ENCODE data around the gene ARL14EP. TPM values are rescaled to one million over a fixed set of nuclear protein-coding genes. Genes with fewer than 3 reads are reported as not detected.

The ARL14EP gene
- total and polyA plus RNA-seq, 2 of the 8 experiments (the other 6 are each of a cell fraction or from before 2014, with no cell fraction given) = 14.3 to 29.6 TPM

GRCh38 chr11:30380846-30381245 is 57.9 kb downstream of the ARL14EP start:
- Histone ChIP-seq H2BK20ac (ENCODE audit: low read length) (no peak overlapping the region), H4K91ac (replicated peaks; ENCODE audit: insufficient read length, low read length) (no peak overlapping the region), H4K5ac (ENCODE audit: insufficient read length, low read depth, low read length) (no peak overlapping the region), H3K36me3 (ENCODE audit: control insufficient read depth in 2 of 4, insufficient read depth in 4 of 4, low read length in 3 of 4) (no peaks in the 10 kb centered on the region), H3K56ac (replicated peaks; ENCODE audit: insufficient read length, low read depth, low read length) (no peak overlapping the region), H3K4ac (replicated peaks; ENCODE audit: insufficient read length, low read depth, low read length) (no peak overlapping the region), H2BK12ac (ENCODE audit: low read depth, low read length) (no peak overlapping the region), H2BK120ac (replicated peaks; ENCODE audit: low read depth, low read length) (no peak overlapping the region), H3K14ac (ENCODE audit: insufficient read length) (no peak overlapping the region), H3K23ac (ENCODE audit: insufficient read length) (no peak overlapping the region), H3K9me3 (ENCODE audit: insufficient read depth in 2 of 2, low read depth in 1 of 2, low read length in 1 of 2) (no peaks in the 10 kb centered on the region), H2AFZ (ENCODE audit: low read length) (no peak overlapping the region), H3K27me3 (replicated peaks in 1 of 4; ENCODE audit: control insufficient read depth in 3 of 4, extremely low read depth in 1 of 4, insufficient read depth in 3 of 4, low read length in 3 of 4) (no peaks in the 10 kb centered on the region), H3K4me3 (ENCODE audit: extremely low read depth in 1 of 4, insufficient read depth in 2 of 4, low read depth in 3 of 4, low read length in 4 of 4) (no peak overlapping the region), H3K23me2 (ENCODE audit: low read depth, low read length) (no peaks in the 10 kb centered on the region; the same call in 1 of the 2 replicates), H2BK5ac (ENCODE audit: low read depth, low read length) (no peak overlapping the region), H2BK15ac (ENCODE audit: low read length) (no peak overlapping the region), H3K4me2 (ENCODE audit: insufficient read depth in 1 of 2, low read depth in 2 of 2, low read length in 2 of 2) (no peak overlapping the region), H3K79me2 (ENCODE audit: control insufficient read depth in 1 of 2, insufficient read depth in 2 of 2, low read length in 2 of 2) (peaks cover 0 to 2% of the 10 kb centered on the region in 2 experiments; a peak in 1 of 4 replicates), H4K20me1 (replicated peaks in 1 of 2; ENCODE audit: control insufficient read depth in 1 of 2, insufficient read depth in 2 of 2, low read length in 2 of 2) (no peaks in the 10 kb centered on the region), H4K8ac (ENCODE audit: extremely low read depth, insufficient read depth, low read length) (no peak overlapping the region), H3K4me1 (replicated peaks in 1 of 4; ENCODE audit: control insufficient read depth in 3 of 4, insufficient read depth in 4 of 4, low read length in 3 of 4) (no peaks in the 10 kb centered on the region), H3K9ac (replicated peaks in 1 of 4; ENCODE audit: extremely low read depth in 1 of 4, low read depth in 3 of 4, low read length in 3 of 4) (no peak overlapping the region), H3K18ac (ENCODE audit: extremely low read depth, low read length) (no peak overlapping the region), H3K27ac (ENCODE audit: low read depth, low read length) (no peak overlapping the region), H2AK5ac (ENCODE audit: low read depth, low read length) (no peak overlapping the region), H3K79me1 (ENCODE audit: low read depth, low read length) (no peaks in the 10 kb centered on the region)
- FAIRE-seq (no peak), DNase-seq (ENCODE audit: low read depth in 1 of 2, low spot score in 2 of 2) (no peak)
- CTCF ChIA-PET (ENCODE audit: partially characterized antibody) = no interaction called here
- POLR2A ChIA-PET (ENCODE audit: partially characterized antibody) = no interaction called here
- TF ChIP-seq CTCF (IDR thresholded peaks at IDR 0.05; ENCODE audit: control extremely low read depth in 1 of 3, insufficient read depth in 1 of 3, low read depth in 1 of 3, low read length in 3 of 3) (no peak), BACH1 (IDR thresholded peaks at IDR 0.05; ENCODE audit: low read length) (no peak), CREB1 (IDR thresholded peaks at IDR 0.05) (no peak), GABPA (IDR thresholded peaks at IDR 0.05; ENCODE audit: borderline replicate concordance, insufficient read depth, low read length) (no peak), BRCA1 (IDR thresholded peaks at IDR 0.05; ENCODE audit: low read depth, low read length) (no peak), MAFK (IDR thresholded peaks at IDR 0.05; ENCODE audit: low read depth, low read length) (no peak), RFX5 (IDR thresholded peaks at IDR 0.05; ENCODE audit: borderline replicate concordance, low read depth, low read length) (no peak), SUZ12 (IDR thresholded peaks at IDR 0.05; ENCODE audit: low read length) (no peak), RNF2 (IDR thresholded peaks at IDR 0.05; ENCODE audit: borderline replicate concordance, low read depth, low read length, missing control alignments, poor library complexity, severe bottlenecking) (no peak), SP4 (IDR thresholded peaks at IDR 0.05; ENCODE audit: low read length) (no peak), CHD2 (IDR thresholded peaks at IDR 0.05; ENCODE audit: low read length) (no peak), SIX5 (IDR thresholded peaks at IDR 0.05; ENCODE audit: low read depth, low read length) (no peak), SP1 (IDR thresholded peaks at IDR 0.05; ENCODE audit: low read depth, low read length) (no peak), ATF3 (IDR thresholded peaks at IDR 0.05; ENCODE audit: insufficient read depth, low read depth, low read length) (no peak)

Data from H1 (cell line).